CD4-positive, alpha-beta T cell treated with Interleukin-6 at 100 ng/mL for 8 hours (primary cell): ENCODE results near the gene LYG2.
"Not testable (repeated sequence)": the region's sequence is repeated elsewhere in the genome, so short reads cannot be mapped to it uniquely, and the experiment has no call there.

Experiments used
- DNase-seq: peaks from one replicate; pipeline ENCODE4 v3.0.0-alpha.2; 2020; ENCODE audit warnings: mixed read lengths, low spot score

Gene LYG2, protein sequence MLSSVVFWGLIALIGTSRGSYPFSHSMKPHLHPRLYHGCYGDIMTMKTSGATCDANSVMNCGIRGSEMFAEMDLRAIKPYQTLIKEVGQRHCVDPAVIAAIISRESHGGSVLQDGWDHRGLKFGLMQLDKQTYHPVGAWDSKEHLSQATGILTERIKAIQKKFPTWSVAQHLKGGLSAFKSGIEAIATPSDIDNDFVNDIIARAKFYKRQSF

DNA sequence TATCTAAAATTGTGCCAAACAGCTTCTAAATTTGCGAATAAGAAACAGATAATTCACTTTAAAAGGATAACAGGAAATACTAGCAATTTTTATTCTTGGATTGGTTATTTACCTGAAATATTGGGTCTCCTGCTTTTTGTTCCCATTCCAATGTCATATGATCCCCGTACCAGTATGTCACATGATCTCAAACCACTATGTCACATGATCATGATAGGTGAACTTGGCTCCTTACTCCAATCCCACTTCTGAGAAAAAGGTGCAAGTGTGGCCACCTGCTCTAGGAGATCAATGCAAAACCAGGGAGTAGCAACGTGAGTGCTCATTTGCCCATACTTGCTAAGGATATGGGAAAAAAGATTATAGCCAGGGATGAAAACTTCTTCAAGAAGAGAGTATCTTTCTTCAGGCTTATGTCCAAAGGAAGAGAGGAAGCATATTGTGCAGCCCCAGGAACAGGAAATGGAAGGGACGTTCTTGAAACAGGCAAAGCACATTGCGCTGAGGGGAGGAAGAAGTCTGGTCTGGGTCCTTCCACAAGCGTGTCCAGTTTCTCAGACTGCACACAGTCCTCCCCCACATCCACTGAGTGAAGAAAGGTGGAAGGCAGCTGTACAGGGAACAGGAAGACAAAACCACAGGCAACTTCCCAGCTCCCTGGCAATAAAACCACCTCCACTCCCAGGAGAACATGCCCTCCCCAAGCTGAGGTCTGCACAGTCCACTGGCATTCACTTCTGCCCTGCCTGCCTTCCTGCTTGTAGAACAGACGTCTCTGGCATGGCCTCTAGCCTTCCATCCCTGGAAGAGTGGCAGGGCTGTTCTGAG is at the start of gene LYG2:
LYG2 (minus strand) TSS at position 176 of the 828 bp plus-strand sequence. CDS start 1,406 bp downstream, outside the sequence.
- DNase-seq = no peak

DNA sequence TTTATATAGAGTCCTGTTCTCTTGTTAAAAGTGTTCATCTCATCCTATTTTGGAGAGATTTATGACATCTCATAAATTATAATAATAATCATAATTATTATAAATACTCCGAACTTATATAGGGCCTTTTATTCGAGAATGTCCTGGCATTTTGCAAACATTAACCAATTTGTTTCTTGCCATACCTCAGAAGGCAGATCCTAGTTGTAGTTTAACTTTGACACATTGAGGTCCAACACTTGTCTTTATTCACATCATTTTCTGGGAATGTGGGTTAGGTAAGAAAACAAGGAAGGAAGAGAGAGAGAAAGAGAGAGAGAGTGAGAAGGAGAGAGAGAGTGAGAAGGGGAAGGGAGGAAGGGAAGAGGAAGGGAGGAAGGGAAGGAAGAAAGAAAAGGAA is 45.6 kb upstream of the LYG2 start, which contains the start of gene LYG1:
LYG1 (minus strand) TSS at position 101 of the 400 bp plus-strand sequence. CDS start 5,527 bp downstream, outside the sequence.
- DNase-seq = not testable (repeated sequence)

DNA sequence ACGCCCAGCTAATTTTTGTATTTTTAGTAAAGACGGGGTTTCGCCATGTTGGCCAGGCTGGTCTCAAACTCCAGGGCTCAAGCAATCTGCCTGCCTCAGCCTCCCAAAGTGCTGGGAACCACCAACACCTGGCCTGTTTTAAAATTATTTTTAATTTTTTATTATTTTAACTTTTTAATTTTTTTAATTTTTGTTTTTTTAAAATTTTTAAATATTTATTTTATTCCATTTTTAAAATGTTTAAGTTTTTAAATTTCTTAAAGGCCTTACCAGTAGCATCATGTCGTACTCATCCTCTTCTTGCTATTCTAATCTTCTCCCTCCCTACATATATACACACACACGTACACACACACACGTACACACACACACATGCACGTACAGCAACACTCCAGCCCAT is 44.1 kb upstream of the LYG2 start:
- no peak for DNase-seq

DNA sequence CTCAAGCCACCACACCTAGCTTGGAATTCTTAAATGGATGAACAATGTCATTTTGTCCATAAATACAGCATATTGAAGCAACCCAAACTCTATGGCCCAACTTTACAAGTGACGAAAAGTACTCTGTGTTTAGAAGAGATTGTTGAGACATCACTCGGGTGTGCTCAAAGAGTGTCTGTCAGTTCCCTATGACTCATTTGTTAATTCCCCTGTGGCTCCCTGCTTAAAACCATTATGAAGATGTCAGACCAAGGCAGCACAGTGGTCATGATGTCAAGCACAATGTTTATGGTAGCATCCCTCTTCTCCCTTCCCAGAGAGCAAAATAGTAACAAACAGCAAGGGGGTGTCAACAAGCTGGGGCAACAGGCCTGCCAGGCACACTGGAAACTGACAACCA is 42.5 kb upstream of the LYG2 start:
- DNase-seq = no peak

DNA sequence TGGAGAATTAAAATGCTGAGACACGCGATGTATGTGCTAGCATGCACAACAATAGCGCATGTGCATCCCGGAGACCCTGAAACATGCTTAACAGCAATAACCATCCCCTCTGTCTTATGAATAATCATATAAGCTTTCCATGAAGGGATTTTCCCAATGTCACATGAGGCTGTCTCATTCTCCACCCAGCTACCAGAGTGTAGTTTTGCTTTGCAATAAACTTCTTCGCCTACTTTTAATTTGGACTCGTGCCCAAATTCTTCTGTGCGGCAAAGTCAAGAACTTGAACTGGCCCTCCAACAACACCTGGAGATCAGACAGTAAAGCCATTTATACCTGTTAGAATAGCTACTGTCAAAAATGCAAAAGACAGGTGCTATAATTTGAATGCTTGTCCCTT is 30.1 kb upstream of the LYG2 start:
- DNase-seq = no peak

DNA sequence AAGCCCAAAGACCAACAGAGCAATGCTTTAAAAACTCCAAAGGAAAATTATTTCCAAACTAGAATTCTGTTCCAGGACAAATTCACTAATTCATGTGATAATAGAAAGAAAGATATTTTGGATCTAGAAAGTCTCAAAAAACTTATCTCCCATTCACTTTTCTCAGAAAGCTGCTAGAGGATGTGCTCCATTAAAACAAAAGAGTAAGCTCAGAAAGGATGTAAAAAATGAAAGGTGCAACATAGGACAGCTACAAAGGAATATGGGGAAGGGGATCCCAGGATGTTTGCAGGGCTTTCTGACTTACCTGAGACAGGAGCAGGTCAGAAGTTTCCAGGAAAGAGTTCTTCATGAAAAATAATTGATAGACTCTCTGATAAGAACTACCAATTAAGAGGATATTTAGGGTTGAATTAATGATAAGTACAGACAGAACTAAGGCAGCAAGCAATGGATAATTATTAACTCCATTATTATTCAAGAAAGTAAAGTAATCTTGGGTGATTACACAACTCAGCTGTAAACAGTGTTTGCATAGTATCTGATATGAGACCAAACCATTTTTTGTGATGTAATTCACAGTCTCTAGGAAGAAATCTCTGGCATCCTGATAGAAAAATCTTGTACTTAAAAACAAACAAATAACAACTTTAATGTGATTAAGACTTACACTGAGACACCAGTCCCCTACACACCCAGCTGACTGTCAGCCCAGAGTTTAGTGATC is 24.7 kb upstream of the LYG2 start:
- DNase-seq = no peak

DNA sequence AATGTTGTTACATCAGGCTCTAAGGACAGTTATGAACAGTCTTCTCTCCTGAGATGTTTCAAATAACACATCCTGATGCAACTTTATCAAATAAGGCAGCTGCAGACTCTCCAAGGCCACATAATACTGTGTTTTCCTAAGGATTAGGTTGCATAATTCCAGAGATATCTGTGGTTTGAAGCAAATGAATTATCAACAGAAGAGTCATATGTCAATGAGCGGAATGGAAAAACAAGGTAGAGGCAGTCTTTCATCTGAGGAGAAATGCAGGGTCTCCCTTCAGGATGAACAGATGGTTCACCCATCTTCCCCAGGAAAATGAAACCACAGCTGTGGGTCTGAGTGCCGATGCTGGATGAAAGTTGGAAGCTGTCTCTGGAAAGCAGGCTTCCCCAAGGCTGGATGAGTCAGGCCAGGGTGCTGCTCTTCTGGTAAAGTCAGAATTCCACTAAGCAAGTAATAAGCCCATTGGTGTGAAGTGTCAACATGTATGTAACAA is 23.4 kb upstream of the LYG2 start:
- no peak for DNase-seq

DNA sequence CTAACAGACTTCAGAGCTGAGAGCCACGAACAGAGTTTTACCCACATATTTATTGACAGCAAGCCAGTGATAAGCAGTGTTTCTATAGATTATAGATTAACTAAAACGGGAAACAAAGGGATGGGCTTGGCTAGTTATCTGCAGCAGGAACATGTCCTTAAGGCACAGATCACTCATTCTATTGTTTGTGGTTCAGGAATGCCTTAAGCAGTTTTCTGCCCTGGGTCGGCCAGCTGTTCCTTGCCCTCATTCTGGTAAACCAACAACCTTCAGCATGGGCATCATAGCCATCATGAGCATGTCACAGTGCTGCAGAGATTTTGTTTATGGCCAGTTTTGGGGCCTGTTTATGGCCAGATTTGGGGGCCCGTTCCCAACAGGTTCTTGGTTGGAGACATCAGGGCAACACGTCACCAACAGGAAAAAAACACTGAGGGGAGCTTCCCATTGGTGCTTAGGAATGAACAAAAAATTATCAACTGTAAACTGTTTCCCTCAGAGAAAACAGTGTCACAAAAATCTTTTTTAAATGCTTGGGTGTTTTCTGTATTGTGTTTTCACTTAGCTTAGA is 22.8 kb upstream of the LYG2 start:
- DNase-seq = not testable (repeated sequence)

DNA sequence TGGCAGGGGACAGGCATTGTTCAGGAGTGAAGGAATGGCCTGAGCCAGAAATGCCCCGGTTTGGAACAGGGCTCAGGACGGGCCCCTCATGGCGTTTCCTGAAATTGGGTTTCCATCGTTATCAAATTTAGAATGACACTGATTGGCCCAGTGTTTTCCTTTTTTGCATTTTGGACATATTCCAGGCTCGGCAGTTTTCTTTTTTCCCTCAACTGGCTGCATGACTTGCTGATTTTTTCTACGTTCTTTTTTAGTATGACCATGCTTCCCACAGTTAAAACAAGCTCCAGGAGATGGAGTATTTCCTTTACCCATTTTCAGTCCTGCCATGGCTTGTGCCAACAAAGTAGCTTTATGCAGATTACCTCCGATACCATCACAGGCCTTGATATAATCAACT is 20.4 kb upstream of the LYG2 start:
- no peak for DNase-seq

DNA sequence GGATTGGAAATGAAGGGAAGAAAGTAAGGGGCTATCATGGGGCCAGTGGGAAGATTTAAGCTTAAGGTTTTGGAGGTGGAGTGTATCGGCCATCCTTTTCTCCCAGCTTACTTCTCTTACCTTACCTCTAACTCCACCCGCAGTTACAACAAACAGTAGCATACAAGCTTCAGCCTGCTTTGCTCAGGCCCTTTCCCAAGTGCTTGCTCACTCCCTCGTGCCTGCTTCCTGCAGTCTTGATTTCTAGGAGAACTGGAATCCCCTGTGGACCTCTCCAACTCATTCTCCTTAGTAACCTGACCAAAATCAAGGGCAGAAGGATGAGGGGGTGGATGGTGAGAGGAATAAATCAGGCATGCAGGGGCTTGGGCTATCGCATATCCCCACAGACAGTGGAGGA is 5.8 kb upstream of the LYG2 start:
- DNase-seq = no peak

DNA sequence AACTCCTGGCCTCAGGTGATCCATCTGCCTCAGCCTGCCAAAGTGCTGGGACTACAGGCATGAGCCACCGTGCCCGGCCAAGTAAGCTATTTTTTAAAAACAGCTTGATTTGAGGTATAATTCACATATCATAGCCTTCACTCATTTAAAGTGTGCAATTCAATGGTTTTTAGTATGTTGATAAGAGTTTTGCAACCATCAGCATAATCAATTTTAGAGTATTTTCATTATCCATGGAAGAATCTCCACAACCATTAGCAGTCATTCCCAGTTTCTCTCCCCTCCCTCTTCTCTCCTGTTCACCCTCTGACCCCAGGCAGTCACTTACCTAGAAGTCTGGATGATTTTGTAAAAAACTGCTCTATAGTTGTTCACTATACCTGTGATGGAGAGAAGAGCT is 4.7 kb upstream of the LYG2 start:
- DNase-seq = no peak

DNA sequence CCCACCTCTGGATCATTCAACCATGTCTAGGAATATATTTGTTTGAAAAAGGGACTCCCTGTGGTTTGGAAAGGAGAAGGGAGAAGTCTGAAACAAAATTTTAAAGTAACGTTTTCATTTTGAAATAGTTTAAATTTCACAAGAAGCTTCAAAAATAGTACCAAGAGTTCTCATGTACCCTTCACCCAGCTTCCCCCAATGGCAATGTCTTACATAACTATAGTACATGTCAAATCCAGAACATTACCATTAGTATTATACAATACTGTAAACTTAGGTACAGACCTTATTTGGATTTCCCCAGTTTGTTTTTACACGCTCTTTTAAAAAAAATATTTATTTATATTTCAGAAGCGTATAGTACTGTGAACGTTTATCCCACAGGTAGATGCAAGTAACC is 4.0 kb upstream of the LYG2 start:
- DNase-seq = no peak

DNA sequence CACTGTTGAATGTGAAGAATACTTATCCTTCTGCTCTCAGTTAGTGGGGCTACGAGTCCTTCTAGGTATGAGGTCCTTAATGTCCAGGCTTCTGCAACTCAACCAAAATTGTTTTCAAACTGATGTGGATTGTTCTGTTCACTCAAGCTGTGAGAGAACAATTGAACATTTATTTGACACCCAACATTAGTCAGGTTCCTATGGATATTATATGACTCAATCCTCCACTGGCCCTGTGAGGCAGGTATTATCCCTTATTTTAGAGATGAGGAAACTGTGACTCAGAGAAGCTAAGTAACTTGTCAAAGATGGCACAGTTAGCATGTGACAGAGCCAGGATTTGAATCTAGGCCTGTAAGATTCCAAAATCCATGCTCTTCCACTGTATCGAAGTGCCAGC is 1.2 kb upstream of the LYG2 start:
- DNase-seq = no peak

DNA sequence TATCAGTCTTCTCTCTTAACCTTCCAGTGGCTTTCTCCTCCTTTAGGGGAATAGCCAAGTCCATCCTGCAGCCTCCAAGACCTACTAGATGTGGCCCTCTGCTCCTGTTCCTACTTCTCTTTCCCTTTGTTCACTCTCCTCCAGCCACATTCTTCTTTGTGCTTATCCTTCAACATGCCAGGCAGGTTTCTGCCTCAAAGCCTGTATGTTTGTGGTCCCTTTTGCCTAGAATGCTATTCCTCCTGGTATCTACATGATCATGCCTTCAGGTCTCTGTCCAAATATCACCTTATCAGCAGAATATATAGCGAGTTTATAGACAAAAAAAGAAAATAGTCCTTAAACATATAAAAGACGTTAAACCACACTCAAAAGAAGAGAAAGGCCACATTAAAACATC is 5.5 kb downstream of the LYG2 start:
- DNase-seq = no peak

DNA sequence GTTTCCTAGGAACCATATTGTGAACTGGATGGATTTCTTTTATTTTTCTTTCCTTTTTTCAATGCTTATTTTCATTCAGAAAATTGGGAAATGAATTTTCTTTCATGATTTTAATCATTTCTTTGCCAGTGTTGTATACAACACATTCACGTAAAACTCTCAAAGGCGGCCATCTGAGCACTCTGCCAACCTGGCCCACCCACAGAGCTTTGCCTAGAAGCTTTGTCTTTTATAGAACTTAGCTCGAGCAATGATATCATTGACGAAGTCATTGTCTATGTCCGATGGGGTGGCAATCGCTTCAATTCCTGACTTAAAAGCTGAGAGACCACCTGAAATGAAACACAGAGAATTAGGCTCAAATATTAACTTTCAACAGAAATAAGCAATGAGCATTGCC is 13.3 kb downstream of the LYG2 start:
- DNase-seq = no peak

DNA sequence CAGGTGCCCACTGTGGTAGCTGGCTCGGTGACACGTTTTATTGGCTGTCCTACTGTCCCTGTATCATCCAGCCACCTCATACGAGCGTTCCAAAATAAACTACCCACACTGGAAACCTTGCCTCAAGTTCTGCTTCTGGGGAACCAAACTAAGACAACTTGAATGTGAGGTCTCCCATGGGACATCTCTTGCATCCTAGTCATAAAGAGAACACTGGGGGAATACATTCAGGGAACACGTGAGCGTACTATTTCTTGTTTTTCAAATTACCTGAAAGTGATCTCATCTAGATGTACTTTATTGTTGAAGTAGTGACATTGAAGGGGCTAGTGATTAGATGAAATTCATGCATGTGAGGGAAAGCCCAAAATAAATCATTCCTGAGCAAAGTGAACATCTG is 15.0 kb downstream of the LYG2 start:
- DNase-seq = no peak

DNA sequence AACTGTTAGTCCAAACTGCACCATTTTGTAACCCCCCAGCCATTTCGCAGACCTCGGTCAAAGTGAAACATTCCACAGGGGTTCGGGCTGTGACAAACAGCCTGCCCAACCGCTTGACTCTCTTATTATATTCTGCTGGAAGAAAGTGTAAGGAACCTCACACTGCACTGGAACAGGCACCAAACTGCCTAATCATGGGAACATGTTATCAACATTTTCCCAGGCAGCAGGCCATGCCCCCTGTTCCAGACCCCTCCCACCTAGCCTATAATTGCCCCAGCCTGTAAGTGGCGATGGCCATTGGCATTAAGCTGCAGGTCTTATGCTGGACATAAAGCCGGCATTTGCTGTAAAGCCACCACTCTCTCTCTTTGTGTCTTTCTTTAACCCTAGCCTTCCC is 16.9 kb downstream of the LYG2 start:
- DNase-seq = no peak

DNA sequence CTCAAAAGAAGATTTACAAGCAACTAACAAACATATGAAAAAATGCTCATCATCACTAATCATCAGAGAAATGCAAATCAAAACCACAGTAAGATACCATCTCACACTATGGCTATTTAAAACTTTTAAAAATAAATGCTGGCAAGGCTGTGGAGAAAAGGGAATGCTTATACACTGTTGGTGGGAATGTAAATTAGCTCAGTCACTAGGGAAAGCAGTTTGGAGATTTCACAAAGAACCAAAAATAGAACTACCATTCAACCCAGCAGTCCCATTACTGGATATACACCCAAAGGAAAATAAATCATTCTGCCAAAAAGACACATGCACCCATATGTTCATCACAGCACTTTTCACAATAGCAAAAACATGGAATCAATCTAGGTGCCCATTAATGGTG is 22.3 kb downstream of the LYG2 start:
- DNase-seq = not testable (repeated sequence)

DNA sequence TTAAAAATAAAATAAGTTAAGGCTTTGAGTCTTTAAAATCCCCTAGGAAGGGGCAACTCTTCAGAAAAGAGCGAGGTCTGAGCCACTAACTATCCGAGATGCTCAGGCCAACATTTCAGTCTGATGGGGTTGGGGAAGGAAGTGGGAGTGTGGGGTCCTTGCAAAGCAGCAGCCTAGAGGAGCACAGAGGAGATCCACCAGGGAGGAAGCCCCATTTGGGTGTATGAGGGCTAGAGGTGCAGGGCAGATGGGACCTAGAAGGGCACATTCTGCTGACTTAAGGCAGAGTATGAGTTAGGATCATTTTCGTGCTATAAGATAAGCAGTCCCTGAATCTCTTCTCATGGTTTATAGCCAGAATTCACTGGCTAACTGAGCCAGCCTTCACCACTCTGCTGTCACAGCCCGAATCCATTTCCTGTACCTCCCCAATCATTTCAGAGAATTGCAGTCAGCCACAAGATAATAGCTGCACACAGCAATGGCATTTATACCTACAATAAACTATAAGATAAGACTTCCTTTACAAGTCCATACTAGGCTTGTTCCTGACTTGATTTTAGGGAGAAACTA is 37.5 kb downstream of the LYG2 start:
- DNase-seq = no peak

DNA sequence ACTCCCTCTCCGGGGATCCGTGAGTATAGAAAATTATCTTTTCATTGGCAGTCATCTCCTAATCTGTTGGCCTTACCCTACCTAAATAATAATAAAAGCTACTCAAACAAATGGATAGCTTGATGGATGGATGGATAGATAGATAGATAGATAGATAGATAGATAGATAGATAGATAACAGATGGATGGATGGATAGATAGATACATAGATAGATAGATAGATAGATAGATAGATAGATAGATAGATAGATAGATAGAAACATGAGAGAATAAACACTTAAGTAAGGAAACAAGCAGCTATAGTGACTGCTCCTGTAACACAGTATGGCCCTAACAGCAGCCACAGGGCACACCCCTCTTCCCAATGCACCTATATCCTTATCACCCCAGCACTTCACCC is 39.4 kb downstream of the LYG2 start:
- DNase-seq = no peak

DNA sequence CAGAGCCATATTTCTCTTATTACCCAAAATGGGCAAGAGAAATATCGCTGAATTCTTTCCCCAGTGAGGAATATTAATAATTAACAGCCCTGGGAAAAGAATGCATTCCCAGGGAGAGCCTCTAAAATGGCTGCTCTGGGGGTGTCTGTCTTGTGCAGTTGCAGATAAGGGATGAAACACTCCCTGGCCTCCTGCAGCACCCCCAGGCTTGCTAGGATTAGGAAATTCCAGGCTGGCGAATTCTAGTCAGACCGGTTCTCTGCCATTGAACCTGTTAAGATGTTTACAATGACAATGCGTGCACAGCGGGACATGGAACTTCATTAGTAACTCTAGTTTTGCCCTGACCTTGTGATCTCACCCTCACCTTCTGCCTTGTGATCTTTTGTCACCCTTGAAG is 50.0 kb downstream of the LYG2 start:
- DNase-seq = no peak
